ENCODE results near the gene TELO2.
"Not testable (repeated sequence)": the region's sequence is repeated elsewhere in the genome, so short reads cannot be mapped to it uniquely, and the experiment has no call there.

TELO2 gene

DNA sequence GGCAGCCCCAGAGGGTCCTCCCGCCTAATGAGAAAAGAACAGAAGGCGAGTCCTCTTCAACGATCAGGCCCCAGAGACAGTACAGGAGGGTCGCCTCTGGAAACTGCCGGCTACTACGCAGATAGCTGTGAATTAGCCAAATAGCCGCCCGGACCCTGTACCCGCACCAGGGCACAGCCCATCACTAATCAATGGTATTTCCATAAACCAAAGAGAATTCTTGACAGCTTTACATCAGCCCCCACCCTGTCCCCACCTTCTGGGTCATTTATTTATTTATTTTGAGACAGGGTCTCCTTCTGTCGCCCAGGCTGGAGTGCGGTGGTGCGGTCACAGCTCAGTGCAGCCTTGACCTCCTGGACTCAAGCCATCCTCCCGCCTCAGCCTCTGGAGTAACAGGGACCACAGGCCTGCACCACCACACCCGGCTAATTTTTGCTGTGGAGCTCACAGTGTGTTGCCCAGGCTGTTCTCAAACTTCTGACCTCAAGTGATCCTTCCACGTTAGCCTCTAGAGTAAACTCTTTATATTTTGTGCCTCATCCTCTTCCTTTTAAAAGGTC, 17.5 kb upstream of the TELO2 start:
- DNase-seq (ENCODE audit: low read depth, low spot score): no peak

DNA sequence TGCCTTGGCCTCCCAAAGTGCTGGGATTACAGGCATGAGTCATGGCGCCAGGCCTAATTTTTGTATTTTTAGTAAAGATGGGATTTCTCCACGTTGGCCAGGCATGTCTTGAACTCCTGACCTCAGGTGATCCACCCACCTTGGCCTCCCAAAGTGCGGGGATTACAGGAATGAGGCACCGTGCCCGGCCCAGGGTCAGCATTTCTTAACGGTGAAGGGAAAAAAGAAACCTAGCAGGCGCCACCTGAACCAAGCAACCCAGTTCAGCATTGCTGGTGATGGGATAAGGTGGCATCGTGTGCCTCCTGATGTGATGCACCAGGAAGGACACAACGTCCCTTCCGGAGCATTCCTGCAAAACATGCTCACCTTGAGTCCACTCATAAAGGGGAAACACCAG, 16.1 kb upstream of the TELO2 start:
- DNase-seq (ENCODE audit: low read depth, low spot score): no peak

DNA sequence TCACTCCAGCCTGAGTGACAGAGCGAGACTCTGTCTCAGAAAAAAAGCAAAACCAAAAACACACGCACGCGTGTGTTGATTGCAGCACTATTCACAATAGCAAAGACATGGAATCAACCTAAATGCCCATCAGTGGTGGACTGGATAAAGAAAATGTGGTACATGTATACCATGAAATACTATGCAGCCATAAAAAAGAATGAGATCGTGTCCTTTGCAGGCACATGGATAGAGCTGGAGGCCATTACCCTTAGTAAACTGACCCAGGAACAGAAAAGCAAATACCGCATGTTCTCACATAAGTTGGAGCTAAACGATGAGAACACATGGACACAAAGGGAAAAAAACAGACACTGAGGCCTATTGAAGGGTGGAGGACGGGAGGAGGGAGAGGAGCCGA, 14.2 kb upstream of the TELO2 start:
- DNase-seq (ENCODE audit: low read depth, low spot score): not testable (repeated sequence)

DNA sequence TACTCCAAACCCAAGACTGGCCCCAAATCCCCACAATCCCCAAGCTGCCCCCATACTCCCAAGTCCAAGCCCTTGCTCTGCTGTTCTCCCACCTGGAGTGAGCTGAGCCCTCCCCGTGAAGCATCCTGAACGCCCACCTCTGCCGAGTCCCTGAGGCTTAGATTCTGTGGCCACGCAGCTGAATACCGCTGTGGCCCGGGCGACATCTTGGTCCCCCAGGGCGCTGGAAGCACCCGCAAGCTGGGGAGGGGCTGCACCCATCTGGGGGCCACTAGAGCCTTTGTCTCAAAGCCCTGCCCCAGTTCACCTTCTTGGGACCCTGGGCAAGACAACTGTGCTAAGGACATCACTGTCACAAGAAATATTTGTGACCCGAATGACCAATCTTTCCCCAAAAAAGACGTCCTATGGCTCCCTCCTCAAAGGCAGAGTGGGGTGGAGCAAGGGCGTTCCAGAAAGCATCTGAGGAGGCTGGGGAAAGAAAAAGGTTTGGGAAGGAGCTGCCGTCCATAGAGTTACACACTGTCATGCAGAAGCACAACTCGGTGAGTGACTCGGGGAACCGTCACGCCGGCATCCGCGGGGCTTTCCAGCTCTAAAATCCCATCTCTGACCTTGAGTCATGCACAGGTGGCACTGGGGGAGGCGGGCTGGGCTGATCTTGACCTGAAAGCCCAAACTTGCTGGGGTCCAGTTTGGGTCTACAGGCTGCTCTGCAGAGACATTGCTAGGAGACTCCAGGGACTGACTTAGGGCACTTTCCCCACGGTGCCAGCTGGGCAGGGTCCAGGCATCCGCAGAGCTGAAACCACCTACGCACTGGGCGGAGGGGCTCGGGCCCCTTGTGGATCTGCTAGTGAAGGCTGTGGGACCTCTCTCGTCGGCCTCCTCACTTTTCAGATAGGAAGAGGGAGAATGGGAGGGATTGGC, 11.0 kb upstream of the TELO2 start:
- DNase-seq (ENCODE audit: low read depth, low spot score): peak; percentile 27

DNA sequence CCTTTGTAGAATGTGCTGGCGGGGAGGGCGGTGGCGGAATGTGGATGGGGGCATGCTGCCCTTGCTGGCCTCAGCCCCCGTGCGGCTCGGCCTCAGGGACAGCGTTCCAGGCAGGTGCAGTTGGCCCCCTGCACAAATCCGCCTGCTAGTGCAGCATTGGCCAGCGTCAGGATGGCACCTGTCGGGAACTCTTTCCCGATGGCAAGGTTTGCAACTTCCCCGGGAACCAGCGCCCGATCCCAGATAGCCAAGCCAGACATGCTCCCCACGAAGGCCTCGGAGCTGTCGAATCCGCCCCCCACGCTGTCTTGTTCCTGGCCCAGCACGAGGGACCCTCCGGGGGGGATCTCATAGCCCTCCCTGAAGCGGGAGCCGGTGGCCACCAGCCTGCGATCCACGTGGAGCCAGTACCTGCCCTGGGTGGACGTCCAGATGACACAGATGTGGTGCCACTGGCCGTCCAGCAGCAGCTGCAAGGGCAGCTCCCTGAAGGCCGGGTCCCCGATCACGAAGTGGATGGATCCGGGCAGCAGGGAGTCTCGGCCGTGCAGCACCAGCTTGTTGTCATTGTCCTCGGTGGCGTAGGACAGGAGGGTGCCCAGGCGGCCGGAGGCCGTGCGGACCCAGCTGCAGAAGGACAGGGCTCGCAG, 7.2 kb upstream of the TELO2 start:
- no peak for DNase-seq (ENCODE audit: low read depth, low spot score)

DNA sequence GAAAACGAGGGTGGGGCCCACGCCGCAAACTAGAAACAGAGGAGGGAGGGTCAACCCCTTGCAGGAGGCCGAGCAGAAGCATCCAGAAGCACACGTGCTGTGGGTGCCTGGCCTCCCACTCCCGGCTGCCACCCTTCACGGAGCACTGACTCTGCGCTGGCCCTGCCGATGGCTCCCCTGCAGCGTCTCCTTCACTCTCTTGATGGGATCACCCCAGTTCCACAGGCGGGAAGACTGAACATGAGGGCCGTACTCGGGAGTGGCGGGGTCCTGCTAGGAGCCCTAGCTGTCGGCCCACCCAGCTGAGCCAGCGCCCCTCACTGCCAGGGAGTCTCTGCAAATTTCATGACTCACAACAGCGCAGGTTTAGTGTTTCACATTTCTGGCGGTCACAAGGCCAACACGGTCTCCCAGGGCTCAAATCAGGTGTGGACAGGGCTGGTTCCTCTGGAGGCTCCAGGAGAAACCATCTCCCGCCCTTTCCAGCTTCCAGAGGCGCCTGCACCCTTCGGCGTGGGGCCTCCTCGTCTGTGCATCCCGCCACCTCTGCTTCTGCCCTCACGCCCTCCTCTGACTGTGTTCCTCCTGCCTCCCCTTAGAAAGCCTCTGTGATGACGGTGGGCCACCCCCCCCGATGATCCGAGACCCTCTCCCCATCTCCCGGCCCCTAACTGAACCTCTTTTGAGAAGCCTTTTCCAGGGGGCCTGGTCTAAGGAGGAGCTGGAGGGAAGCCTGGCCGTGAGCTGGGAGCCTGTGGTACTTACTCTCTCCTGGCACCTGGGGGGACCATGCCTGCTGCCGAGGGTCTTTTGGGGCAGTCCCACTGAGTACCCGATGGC, 6.4 kb upstream of the TELO2 start:
- no peak for DNase-seq (ENCODE audit: low read depth, low spot score)

DNA sequence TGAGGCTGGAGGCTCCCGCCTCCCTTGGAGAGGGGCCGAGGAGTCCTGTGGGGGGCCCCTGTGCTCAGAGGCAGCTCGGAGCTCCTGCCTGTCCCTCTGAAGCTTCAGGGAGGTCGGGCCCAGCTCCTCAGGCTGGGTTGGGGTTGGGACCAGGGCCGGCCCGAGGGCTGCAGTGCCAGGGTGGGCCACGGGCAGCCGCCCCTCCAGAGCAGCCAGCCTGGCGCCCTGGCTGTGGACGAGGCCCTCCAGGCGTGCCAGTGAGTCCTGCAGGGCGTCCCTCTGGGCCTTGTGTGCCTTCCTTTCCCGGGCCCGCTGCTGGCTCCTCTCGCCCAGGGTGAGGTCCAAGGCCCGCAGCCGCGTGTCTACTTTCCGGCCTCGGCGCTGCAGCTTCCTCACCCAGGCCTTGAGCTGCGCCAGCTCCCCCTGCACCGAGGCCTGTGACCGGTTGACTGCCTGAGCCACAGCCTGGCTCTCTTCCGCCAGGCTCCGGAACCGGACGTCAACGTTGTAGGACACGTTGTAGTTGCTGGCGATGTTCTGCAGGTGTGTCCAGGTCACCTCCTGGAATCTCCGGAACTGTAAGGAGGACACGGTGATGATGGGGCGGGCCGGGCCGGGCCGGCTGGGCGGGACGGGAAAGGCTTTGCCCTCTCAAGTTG, 5.6 kb upstream of the TELO2 start:
- DNase-seq (ENCODE audit: low read depth, low spot score): no peak

DNA sequence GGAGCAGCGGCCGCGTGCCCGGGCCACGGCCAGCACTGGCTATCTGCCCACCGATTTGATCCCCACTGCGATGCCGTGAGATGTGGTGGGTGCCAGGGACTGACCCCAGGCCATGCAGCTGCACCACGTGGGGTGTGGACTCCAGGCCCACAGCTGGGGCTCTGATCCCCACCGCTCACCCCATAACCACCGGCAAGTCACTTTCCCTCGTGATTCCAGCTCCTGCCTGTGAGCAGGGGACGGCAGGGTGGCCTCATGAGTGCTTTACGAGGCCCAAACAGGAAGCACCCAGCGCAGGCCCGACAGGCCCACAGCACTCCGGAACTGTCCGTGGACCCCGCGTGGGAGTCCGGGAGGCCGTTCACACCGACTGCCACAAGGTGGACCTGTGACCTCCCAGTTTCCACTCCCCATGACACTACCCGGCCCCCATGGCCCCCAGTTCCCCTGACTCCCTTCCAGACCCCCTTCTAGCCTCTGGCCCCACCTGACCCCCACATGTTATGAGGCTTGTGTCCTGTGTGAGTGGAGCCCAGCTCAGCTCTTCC, 5.0 kb upstream of the TELO2 start:
- no peak for DNase-seq (ENCODE audit: low read depth, low spot score)

DNA sequence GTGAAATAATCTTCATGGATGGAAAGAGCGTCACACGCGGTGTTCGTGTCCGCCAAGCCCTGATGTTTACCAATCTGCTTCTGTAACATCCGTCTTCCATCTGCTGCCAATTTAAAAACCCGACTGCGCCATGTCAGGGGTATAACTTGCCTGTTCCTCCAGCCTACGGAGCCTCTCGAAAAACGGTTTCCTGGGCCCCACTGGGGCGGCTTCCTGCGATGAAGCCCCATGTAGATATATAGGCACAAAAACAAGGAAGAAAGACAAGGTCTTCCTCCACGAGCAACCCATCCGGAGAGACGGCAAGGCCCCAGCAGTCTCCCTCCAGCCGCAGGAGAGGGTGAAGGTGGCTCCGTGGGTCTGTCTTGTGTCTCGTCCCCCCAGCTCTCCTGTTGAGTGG, 4.5 kb upstream of the TELO2 start, which contains the start of gene PTX4:
Gene PTX4 (minus strand): TSS at position 326 of the 400 bp plus-strand sequence. CDS start 35 bp downstream, at position 291.
- DNase-seq (ENCODE audit: low read depth, low spot score): no peak

DNA sequence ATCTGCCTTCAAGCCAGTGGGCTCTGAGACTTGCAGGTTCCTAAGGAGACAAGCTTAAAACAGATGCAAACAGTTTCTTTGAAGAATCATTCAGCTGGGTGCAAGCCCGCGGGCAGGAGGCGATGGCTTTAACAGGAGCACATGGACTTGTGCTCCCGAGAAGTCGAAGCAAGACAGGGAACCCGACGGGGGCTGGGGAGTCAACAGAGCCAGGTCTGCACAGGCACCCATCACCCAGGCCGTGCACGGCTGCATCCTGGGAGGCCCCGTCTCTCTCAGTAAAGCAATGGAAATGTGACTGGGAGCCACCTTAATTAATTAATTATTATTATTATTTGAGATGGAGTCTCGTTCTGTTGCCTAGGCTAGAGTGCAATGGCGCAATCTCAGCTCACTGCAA, 4.1 kb upstream of the TELO2 start:
- no peak for DNase-seq (ENCODE audit: low read depth, low spot score)

DNA sequence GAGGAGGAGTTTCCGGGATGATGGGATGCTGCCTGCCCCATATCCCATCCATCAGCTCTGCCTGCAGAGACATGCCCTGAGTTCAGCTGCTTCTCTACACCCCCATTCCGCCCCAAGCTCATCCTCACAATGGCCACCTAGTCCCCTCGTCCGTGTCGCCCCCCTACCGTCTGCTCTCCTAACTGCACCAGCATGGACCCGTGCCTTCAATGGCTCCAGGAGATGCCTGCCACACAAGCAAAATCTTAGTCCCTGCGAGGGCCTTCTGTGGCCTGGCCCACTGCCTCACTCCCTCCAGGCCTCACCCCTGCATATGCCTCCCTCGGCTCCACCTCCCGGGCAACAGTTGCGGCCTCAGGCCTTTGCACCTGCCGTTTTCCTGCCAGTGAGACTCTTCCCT, 1.8 kb upstream of the TELO2 start:
- DNase-seq (ENCODE audit: low read depth, low spot score): no peak

DNA sequence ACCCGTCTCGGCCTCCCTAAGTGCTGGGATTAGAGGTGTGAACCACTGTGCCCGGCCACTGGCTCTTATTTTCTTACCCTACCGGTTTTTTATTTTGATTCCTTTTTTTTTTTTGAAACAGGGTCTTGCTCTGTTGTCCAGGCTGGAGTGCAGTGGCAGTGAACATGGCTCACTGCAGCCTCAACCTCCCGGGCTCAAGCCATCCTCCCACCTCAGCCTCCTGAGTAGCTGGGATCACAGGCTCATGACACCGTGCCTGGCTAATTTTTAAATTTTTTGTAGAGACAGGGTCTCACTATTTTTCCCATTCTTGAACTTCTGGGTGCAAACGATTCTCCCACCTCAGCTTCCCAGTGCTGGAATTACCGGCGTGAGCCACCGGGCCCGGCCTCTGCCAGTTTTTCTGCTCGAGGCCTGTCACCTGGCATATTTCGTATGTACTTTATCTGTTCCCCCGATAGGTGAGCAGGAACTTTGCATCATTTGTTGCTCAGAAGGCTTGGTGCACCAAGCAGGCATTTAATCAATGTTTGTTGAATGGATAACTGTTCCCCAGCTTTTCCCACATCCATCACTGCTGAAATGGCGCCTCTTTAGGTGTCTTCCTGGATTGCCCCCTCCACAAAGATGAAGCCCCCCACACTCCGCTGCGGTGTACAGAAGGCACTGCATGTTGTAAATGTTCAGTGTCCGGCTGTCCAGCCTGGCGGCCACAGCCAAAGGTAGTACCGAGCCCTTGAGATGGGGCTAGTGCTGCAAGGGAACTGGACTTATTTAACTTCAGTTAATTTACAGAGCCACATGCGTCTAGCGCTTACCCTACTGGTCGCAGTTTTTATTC, 858 bp upstream of the TELO2 start:
- DNase-seq (ENCODE audit: low read depth, low spot score): no peak

DNA sequence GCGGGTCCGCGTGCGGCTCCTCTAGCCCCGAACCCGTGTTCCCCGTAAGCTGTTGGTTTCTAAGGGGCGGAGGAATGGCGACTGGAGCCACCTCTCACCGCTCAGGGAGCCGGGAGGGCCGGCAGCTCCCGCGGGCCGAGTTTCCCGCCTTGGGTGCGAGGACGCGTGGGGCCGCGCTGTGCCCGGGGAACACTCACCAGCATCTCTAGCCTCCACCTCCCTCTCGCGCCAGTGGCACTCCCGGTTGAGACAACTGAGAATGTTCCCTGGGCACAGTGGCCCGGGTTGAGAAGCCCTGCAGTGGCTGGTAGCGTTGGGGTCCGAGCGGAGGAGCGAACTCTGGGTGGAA, 560 bp downstream of the TELO2 start:
- peak; percentile 56 for DNase-seq (ENCODE audit: low read depth, low spot score)

DNA sequence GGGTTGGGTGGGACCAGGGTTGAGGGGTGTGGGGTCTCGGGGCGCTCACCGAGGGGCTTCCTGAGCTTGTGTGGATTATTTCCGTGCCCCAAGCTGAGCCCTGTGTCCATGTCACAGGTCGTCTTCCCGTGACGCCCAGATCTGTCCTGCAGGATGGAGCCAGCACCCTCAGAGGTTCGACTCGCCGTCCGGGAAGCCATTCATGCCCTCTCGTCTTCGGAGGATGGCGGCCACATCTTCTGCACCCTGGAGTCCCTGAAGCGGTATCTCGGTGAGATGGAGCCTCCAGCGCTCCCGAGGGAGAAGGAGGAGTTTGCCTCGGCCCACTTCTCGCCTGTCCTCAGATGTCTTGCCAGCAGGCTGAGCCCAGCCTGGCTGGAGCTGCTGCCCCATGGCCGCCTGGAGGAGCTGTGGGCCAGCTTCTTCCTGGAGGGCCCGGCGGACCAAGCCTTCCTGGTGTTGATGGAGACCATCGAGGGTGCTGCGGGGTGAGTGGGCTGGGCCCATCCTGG, 1.0 kb downstream of the TELO2 start:
- peak; percentile 79 for DNase-seq (ENCODE audit: low read depth, low spot score)

DNA sequence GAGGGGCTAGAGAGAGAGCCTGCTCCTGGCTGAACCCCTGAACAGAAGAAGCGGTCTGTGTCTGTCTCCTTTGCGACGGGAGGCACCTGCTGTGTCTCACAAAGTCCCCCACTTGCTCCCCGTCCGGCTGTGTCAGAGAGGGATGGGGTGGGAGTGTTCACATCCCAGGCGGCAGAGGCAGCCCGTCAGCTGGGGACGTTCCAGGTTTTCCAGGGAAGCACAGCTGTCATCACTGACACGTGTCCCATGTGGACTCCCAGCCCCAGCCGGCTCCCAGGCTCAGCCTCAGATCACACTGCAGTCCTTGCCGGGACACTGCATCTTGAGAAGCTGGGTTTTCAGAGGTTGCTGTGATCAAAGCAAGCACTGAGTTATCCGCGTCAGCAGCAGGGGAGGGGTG, 1.6 kb downstream of the TELO2 start:
- no peak for DNase-seq (ENCODE audit: low read depth, low spot score)

DNA sequence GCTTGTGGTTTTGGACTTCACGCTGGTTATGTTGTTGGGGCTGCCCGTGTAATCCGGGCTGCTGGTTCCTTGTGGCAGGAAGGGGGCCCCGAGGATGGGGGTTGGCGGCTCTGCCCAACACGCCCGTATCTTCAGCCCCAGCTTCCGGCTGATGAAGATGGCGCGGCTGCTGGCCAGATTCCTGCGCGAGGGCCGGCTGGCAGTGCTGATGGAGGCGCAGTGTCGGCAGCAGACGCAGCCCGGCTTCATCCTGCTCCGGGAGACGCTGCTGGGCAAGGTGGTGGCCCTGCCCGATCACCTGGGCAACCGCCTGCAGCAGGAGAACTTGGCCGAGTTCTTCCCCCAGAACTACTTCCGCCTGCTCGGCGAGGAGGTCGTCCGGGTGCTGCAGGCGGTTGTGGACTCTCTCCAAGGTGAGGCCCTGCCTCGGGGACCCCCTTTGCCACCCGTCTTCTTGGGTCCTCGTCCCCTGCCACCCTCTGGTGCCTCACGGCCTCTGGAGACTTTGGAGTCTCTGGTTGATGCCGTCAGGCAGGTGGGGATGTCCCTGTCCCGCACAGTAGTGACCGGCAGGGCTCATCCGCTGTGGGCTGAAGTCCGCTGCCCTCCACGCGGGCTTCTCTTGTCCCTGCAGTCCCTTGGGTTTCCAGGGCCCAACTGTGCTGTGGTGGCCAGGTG, 2.2 kb downstream of the TELO2 start:
- no peak for DNase-seq (ENCODE audit: low read depth, low spot score)

DNA sequence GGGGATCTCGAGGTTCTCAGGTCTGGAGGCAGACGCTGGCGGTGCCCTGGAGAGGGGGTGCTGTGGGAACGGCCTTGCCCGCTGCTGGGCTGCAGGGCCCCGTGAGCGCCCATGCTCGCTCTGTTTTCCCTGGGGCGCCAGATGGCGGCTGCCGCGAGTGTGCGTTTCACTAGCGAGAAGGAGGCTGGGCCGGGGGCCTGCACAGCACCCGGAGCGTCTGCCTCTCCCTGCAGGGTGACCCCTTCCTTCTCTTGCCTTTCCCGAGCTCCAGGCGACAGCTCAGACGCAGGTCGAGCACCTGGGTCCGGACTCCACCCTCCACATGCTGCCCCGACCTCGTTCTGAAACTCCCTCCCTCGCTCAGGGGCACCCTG, 2.7 kb downstream of the TELO2 start:
- DNase-seq (ENCODE audit: low read depth, low spot score): no peak

DNA sequence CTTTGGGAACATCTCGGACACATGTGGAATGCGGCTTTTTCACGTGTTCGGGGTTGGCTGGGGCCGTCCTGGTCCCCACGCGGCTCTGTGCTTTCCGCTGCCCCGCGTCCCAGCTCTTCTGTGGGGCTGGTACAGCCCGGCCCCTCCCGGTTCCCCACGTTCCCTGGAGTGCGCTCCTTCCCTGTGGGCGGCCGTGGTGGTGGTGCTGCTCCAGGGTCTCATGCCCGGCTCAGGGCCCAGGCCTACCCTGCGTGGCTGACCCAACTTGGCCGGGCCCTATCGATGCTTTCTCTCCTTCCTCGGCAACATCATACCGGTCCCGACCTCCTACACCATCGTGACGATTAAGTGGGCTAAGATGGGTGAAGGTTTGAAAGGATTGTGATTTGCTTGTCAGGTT, 3.3 kb downstream of the TELO2 start:
- DNase-seq (ENCODE audit: low read depth, low spot score): no peak

DNA sequence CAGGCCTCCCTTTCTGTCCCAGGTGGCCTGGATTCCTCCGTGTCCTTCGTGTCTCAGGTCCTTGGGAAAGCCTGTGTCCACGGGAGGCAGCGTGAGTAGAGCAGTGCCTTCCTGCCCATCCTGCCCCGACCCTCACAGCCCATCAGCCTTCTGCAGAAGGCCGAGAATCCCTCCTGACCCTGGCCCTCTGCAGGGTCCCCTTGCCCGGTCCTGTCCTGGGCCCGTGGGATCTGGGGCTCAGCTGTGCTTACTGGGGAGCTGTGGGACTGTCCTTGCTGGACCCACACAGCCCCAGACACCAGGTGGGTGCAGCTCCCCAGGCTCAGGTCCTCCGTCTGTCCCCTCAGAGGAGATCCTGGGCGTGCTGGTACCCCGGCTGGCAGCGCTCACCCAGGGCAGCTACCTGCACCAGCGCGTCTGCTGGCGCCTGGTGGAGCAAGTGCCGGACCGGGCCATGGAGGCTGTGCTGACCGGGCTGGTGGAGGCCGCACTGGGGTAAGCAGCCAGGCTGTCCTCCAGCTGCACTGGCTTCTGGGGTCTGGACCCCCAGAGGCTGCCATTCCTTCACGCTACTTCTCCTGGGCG, 3.9 kb downstream of the TELO2 start:
- no peak for DNase-seq (ENCODE audit: low read depth, low spot score)

Data from astrocyte of the hippocampus (primary cell).